ENCODE results near the gene LIMS2.
A peak's percentile ranks its signal among the peaks of the same experiment; 100 is the strongest.

LIMS2 gene, protein sequence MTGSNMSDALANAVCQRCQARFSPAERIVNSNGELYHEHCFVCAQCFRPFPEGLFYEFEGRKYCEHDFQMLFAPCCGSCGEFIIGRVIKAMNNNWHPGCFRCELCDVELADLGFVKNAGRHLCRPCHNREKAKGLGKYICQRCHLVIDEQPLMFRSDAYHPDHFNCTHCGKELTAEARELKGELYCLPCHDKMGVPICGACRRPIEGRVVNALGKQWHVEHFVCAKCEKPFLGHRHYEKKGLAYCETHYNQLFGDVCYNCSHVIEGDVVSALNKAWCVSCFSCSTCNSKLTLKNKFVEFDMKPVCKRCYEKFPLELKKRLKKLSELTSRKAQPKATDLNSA

DNA sequence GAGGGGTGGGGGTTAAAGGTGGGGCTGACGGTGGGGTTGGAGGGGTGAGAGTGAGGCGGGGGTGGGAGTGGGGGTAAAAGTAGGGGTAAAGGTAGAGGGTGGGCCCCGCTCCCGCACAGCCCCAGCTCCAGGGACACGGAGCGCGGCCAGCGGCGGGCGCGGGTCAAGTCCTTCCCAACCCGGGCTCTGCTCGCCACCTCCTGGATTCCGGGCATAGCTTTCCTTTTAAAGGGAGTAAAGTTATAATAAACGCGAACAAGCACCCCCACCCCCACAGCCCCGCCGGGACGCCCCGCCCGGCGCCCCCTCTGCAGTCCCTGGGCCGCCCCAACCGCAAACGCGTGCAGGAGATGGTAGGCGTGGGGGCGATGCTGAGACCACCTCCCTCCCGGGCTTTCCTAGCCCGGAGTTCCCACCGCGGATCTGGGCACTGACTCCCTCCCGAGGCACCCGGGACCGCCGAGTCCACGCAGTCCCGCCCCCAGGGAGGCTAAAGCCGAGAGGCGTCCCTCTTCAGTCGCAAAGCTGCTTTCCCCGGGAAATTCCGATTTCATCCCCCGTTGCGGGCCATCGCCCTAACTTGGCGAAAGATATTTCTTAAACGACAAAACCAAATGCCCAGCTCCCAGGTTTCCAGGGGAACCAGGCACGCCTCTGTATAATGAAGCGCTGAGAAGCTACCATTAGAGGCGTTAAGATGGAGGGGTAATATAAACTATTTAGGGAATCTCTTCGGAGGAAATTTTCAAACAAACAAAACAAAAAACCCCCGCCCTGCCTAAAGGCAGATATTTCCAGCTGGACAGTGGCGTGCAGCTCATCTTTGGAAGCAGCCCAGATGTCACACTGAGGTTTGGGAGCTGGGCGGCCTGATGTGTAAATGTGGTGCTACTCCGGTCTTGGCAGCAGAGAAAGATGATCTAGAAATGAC lies at the start of gene LIMS2:
LIMS2 (minus strand) TSS at position 200 of the 931 bp plus-strand sequence. CDS start 506 bp downstream, outside the sequence.
- DNase-seq, result peak; percentile 33

DNA sequence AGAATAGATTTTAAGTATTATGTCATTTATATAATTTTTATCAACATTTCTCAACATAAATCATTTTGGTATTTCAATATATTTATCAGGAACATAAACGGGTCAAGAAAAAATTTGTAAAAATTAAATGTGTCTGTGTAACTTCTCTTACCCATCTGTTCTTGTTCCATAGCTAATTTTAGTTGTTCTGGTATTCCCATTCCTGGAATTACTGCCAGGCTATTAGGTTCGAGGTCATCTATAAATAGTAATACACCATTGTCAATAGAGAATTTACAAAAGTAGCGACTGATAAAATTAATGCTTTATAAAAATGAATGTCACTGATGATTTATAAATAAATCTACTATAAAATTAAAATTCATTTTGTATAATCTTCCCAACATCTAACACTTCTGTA lies 47.5 kb upstream of the LIMS2 start:
- no peak for DNase-seq

GRCh38 chr2:127721978-127722355 lies 46.6 kb upstream of the LIMS2 start:
- no peak for DNase-seq

DNA sequence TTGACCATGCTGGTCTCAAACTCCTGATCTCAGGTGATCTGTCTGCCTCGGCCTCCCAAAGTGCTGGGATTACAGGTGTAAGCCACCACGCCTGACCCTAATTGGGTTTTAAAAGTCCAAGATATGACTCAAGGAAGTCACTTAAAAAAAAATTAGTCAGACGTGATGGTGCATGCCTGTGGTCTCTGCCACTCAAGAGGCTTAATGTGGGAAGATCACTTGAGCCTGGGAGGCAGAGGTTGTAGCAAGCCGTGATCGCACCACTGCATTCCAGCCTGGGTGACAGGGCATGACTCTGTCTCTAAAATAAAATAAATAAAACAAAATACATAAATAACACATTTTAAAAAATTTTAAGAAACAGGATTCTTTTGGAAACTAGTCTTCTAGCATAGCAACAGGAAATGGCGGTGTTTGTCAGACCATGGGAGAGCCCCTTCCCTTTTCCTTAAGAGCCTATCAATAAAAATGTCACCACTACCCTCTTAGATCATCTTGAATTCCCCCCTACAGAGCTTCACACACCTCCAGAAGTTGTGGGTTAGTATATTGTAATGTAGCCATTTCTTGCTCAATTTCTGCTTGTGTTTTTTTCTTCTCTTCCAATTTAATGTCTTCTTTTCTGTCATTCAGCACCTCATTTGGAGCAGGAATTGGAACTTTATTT lies 46.1 kb upstream of the LIMS2 start:
- DNase-seq, result no peak

DNA sequence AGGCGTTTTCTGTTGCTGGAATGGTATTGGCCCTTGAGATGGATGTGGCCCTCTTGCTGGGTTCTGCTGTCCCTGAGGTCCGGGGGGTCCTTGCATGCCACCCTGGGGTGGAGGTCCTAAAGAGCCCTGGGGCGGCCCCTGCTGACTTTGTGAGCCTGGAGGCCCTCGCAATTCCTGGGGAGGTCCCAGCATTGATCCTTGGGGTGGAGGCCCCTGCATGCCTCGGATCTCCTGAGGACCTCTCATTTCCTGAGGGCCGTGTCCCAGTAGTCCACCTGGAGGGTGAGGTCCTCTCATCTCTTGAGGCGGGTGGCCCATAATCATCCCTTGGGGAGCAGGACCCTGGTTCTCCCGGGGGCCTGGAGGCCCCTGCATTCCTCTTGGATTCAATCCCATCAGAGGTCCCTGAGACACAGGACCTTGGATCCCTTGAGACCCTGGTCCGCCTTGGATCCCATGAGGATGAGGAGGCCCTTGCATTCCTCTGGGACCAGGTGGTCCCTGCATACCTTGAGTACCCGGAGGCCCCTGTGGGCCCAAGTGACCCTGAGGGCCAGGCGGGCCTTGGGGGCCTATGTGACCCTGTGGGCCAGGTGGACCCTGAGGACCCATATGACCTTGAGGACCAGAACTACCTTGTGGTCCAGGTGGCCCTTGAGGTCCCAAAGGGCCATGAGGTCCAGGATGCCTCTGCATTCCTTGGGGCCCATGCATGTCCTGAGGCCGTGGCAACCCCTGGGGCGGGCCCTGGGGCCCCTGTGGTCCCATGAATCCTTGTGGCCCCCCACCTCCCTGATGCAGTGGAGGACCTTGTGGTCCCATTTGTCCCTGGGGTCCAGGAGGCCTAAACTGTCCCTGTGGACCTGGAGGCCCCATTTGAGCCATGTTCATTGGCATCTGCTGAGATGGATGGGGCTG lies 44.2 kb upstream of the LIMS2 start:
- no peak for DNase-seq

DNA sequence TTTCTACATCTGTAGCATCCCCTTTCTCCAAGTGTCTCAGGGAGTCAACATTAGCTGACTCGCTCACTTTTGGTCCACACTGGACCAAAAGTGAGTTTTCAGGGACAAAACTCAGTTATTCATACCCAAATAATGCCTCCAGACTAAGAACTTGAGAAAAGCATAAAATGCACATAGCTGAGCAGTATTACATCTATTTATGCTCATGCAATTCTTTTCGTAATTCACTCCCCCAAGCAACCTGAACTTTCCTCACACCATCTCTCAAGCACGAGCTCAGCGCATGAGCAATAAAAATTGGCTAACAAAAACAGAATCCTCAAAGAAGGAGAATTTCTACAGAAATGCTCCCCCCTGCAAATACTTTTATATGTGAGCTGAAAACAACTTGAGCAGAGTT lies 42.9 kb upstream of the LIMS2 start:
- no peak for DNase-seq

DNA sequence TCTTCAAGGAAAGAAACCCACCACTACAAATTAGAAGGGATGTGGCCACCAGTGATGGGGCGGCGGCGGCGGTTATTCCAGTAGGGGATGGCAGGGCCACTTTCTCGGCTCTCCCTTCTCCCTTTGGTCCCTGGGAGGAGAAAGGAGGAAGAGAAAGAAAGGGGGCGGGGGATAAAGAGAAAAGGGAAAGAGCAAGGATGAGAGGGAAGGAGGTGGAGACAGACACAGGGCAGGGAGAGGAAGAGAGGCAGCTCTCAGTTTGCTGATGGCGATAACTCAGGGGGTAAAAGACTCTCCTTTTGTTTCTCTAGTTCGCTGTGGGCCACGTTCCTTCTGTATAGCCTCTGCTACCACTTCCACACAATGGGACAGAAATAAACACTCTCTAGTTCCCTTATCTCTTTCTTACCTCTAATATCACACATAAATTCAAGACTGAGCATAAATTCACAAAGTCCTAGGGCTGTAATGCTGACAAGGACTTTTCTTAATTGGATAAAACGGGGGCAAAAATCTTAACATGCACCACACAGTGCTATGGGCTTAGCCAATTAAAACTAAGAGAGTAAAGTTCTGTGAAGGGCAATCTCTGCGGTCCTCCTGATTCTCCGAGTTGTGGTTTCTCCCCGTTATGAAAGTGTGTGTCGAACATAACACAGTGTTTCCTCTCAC lies 40.6 kb upstream of the LIMS2 start:
- no peak for DNase-seq

DNA sequence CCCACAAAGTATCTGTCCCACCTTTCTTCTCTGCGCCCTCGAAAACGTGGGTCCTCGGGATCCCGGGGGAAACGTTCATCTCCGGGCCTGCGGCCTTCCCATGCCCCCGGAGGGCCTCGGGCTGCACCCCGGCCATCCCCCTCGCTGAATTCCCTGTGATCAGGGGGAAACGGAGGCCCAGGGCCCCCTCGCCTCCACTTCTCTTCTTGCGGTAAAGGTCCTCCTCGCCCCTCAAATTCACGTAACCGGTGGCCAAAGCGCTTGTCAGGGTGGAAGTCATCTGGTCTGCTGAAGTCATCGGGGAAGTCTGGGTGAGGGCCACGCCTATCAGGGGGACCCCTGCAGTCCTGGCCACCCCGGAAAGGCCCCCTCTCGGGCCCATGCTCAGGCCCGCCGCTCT lies 38.2 kb upstream of the LIMS2 start:
- DNase-seq, result no peak

DNA sequence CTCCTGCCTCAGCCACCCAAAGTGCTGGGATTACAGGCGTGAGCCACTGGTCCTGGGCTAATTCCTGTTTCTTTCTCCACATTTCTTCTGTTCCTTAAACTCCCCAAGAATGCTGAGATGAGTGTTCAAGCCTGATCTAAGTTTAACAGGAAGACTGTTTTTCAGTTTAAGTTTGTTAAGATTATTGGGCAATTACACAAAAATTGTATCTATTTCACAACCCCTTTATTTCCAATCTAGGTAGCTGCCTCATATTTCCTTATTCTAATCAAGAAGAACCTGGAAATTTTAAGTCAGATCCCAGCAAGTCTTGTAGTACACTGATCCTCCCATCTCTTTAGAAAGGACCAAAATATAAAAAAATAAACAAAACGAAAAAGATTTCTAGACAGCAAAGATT lies 37.7 kb upstream of the LIMS2 start:
- DNase-seq, result no peak

GRCh38 chr2:127709336-127709735 lies 34.0 kb upstream of the LIMS2 start:
- no peak for DNase-seq

GRCh38 chr2:127707890-127708648 lies 32.7 kb upstream of the LIMS2 start:
- DNase-seq, result no peak

- no peak for DNase-seq
Measured at GRCh38 chr2:127706215-127706990, 31.1 kb upstream of the LIMS2 start.

DNA sequence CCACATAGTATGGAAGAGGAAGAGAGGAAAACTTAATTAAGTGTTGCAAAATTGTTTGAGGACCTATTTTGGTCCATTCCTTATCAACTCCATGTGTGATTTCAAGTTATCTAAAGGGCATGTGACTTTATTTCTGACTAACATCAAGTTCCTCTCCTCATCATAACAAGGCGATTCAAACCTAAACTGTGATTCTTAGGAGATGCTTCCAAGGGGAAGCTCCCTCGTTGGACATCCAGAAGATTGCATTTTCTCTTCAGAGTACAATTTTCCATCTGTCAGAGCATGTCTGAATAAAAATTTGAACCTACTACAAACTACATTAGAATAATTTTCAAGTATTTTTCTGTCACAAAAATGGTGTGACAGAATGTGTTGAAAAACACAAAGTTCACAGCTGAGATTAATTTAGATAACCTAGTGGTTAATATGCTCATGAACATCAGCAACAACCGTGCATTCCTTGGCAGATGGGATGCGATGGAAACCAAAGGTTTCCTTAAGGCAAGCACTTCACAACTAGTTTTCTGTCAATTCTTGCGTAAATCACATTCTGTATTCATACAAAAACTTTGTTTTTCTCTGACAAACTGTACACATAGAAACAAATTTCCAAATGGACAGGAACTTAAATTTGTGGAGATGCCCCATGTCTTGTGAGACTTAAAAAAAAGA lies 30.2 kb upstream of the LIMS2 start:
- DNase-seq, result no peak

GRCh38 chr2:127704641-127705390 lies 29.5 kb upstream of the LIMS2 start:
- no peak for DNase-seq

GRCh38 chr2:127703282-127703681 lies 28.0 kb upstream of the LIMS2 start:
- no peak for DNase-seq

DNA sequence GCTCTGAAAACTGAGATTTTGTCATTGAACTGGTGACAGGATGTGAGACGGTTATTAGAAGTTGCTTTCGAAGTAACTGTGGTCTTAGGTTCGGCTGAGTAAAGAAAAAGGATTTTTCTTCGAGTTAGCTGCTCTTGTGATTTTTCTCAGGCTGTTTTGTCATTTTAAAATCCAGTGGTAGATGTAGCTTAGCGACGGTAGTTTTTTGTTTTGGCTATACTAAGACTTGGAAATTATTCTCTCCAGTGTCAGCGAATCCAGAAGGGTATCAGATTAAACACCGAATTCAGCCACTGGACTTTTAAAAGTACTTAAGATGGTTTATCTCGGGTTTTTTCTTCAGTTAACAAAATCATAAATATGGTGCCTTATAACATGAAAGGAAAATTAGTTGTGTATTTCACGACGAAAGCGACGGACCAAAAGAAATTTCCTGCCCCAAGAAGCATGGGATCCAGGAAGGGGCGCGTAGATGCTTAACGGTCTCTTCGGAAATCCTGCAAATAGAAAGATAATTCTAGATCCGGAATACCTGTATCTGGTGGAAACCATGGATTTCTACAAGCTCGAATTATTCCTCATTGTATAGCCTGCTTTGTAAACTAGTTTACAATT lies 27.2 kb upstream of the LIMS2 start:
- DNase-seq, result no peak

- peak; percentile 94 for DNase-seq
Measured at GRCh38 chr2:127701651-127702394, 26.5 kb upstream of the LIMS2 start.
